HEK293T (cell line): Measurements from ENCODE around the gene ID1.

Source experiments
- CTCF ChIA-PET: fragments of 350-600 bp; formaldehyde crosslinking; extraction: SDS; loops from one replicate; lab custom pipeline; 2021; ENCODE audit warnings: antibody characterized with exemption, inconsistent platforms; lab: Yijun Ruan, JAX
- POLR2A ChIA-PET: fragments of 350-600 bp; formaldehyde crosslinking; extraction: SDS; loops from one replicate; lab custom pipeline; 2020; ENCODE audit warnings: antibody characterized with exemption, inconsistent platforms; lab: Yijun Ruan, JAX
- DNase-seq: peaks from one replicate; pipeline ENCODE4 v3.0.0; 2012; ENCODE audit warnings: mixed read lengths; ENCODE audit errors: extremely low spot score
- ARNT ChIP-seq: fragments of 450-650 bp; IDR thresholded peaks from 2 replicates; pipeline ENCODE4 v1.6.1; 2017; ENCODE audit warnings: mild to moderate bottlenecking
- BHLHE40 ChIP-seq: fragments of 450-650 bp; IDR thresholded peaks from 2 replicates; pipeline ENCODE4 v1.6.1; 2016; ENCODE audit warnings: mild to moderate bottlenecking, moderate library complexity, borderline replicate concordance
- CTBP1 ChIP-seq: fragments of 450-650 bp; IDR thresholded peaks from 2 replicates; pipeline ENCODE4 v1.6.1; 2016; ENCODE audit warnings: borderline replicate concordance
- ELF4 ChIP-seq: fragments of 450-650 bp; IDR thresholded peaks from 2 replicates; pipeline ENCODE4 v1.6.1; 2017; ENCODE audit warnings: antibody characterized with exemption
- FOXA1 ChIP-seq: fragments of 450-650 bp; IDR thresholded peaks from 2 replicates; pipeline ENCODE4 v1.6.1; 2016; ENCODE audit warnings: mild to moderate bottlenecking
- FOXK2 ChIP-seq: fragments of 450-650 bp; IDR thresholded peaks from 2 replicates; pipeline ENCODE4 v1.6.1; 2016; ENCODE audit warnings: mild to moderate bottlenecking
- FOXM1 ChIP-seq: fragments of 450-650 bp; IDR thresholded peaks from 2 replicates; pipeline ENCODE4 v1.6.1; 2017; ENCODE audit warnings: mild to moderate bottlenecking, borderline replicate concordance
- HDGF ChIP-seq: fragments of 450-650 bp; IDR thresholded peaks from 2 replicates; pipeline ENCODE4 v1.6.1; 2017; ENCODE audit warnings: antibody characterized with exemption, borderline replicate concordance
- L3MBTL2 ChIP-seq: fragments of 450-650 bp; conservative IDR thresholded peaks from 2 replicates; pipeline ENCODE4 v1.6.1; 2016; ENCODE audit warnings: mild to moderate bottlenecking
- LEF1 ChIP-seq: fragments of 450-650 bp; IDR thresholded peaks from 2 replicates; pipeline ENCODE4 v1.6.1; 2017; ENCODE audit warnings: mild to moderate bottlenecking, borderline replicate concordance
- NFRKB ChIP-seq: fragments of 450-650 bp; IDR thresholded peaks from 2 replicates; pipeline ENCODE4 v1.6.1; 2016; ENCODE audit warnings: mild to moderate bottlenecking, moderate library complexity
- PKNOX1 ChIP-seq: fragments of 450-650 bp; IDR thresholded peaks from 2 replicates; pipeline ENCODE4 v1.6.1; 2016
- SP1 ChIP-seq: fragments of 450-650 bp; IDR thresholded peaks from 2 replicates; pipeline ENCODE4 v1.6.1; 2017
- SUZ12 ChIP-seq: fragments of 450-650 bp; IDR thresholded peaks from 2 replicates; pipeline ENCODE4 v1.6.1; 2016; ENCODE audit warnings: mild to moderate bottlenecking
- TARDBP ChIP-seq: fragments of 450-650 bp; IDR thresholded peaks from 2 replicates; pipeline ENCODE4 v1.6.1; 2016
- ZNF384 ChIP-seq: fragments of 450-650 bp; IDR thresholded peaks from 2 replicates; pipeline ENCODE4 v1.6.1; 2016

Gene ID1

GRCh38 chr20:31602779-31603441 is 2.2 kb upstream of the ID1 start:
- CTCF ChIA-PET: interaction anchor here (0.8 to 2.4 kb wide), 6 partner anchors 10 to 46 kb away, joined by 3 to 20 read pairs (median 4); no protein-coding TSS in a partner anchor
- TF ChIP-seq SP1 (no peak), SUZ12 (no peak), LEF1 (no peak), L3MBTL2 (no peak), ARNT (no peak), HDGF (no peak), TARDBP (no peak), FOXM1 (no peak), FOXK2 (no peak), CTBP1 (no peak), FOXA1 (no peak), NFRKB (no peak), PKNOX1 (no peak), ZNF384 (no peak), BHLHE40 (no peak)

GRCh38 chr20:31603822-31604566 is 1.1 kb upstream of the ID1 start:
- ChIA-PET POLR2A (interaction anchor here (1.1 to 12.0 kb wide), 11 partner anchors 8 to 135 kb away, joined by 3 to 260 read pairs (median 8); partner anchors contain the start of gene TPX2), CTCF (interaction anchor here (0.5 to 2.4 kb wide), 8 partner anchors 9 to 136 kb away, joined by 3 to 20 read pairs (median 4); no protein-coding TSS in a partner anchor)
- peak; percentile 92 for DNase-seq
- TF ChIP-seq NFRKB (no peak), PKNOX1 (peak; percentile 90)

More at GRCh38 chr20:31602779-31603441, 2.2 kb upstream of the ID1 start:
- DNase-seq: no peak
- POLR2A ChIA-PET: interaction anchor here (1.0 to 12.0 kb wide), 2 partner anchors 10 to 32 kb away, joined by 3 to 260 read pairs; no protein-coding TSS in a partner anchor

GRCh38 chr20:31604567-31605030 is 490 bp upstream of the ID1 start:
- CTCF ChIA-PET: interaction anchor here (0.5 to 2.4 kb wide), 7 partner anchors 8 to 135 kb away, joined by 3 to 20 read pairs (median 4); no protein-coding TSS in a partner anchor
- POLR2A ChIA-PET: interaction anchor here (0.9 to 12.0 kb wide), 16 partner anchors 8 to 135 kb away, joined by 3 to 260 read pairs (median 6); partner anchors contain the start of gene TPX2
- no peak for TF ChIP-seq SUZ12
- no peak for TF ChIP-seq SP1
- no peak for TF ChIP-seq FOXK2
- TF ChIP-seq L3MBTL2: no peak
- no peak for TF ChIP-seq NFRKB
- no peak for TF ChIP-seq ARNT
- TF ChIP-seq TARDBP: no peak
- TF ChIP-seq PKNOX1: no peak
- no peak for TF ChIP-seq HDGF
- TF ChIP-seq CTBP1: no peak
- no peak for TF ChIP-seq LEF1
- no peak for TF ChIP-seq FOXM1
- no peak for TF ChIP-seq ZNF384
- no peak for TF ChIP-seq BHLHE40
- TF ChIP-seq ELF4: no peak
- TF ChIP-seq FOXA1: no peak
- no peak for DNase-seq

- no peak for DNase-seq
- CTCF ChIA-PET: interaction anchor here (1.0 to 1.1 kb wide), 2 partner anchors 28 to 37 kb away, joined by 3 read pairs; no protein-coding TSS in a partner anchor
- POLR2A ChIA-PET: interaction anchor here (0.6 to 12.0 kb wide), 12 partner anchors 10 to 133 kb away, joined by 3 to 260 read pairs (median 7); partner anchors contain the start of gene TPX2
- TF ChIP-seq TARDBP (no peak), CTBP1 (no peak), BHLHE40 (no peak), LEF1 (no peak), FOXK2 (no peak), FOXM1 (no peak), NFRKB (no peak), SUZ12 (no peak), SP1 (no peak), ELF4 (no peak), FOXA1 (no peak), PKNOX1 (no peak), ZNF384 (no peak), HDGF (no peak), L3MBTL2 (no peak), ARNT (no peak)
These were observed 1.1 kb downstream of the ID1 start for GRCh38 chr20:31605902-31606803.
